ENCODE measurements around the gene IFIT2. TPM values are rescaled to one million over a fixed set of nuclear protein-coding genes. Genes with fewer than 3 reads are reported as not detected.
A peak's percentile ranks its signal among the peaks of the same experiment; 100 is the strongest.

Gene IFIT2
- total and polyA plus RNA-seq, 2 experiments from 2014 or later = 7.0 to 9.5 TPM

GRCh38 chr10:89345367-89346000, 43.6 kb downstream of the IFIT2 start:
- no peak for TF ChIP-seq EZH2phosphoT487 (IDR thresholded peaks at IDR 0.05; ENCODE audit: insufficient read depth, low read depth)
- no peak for TF ChIP-seq EZH2 (IDR thresholded peaks at IDR 0.05; ENCODE audit: insufficient read depth, poor library complexity, severe bottlenecking)
- in situ Hi-C loops (cut with MboI) = no loop called here
- no peaks in the 10 kb centered on the region for H3K79me2 ChIP-seq (ENCODE audit: insufficient read depth)
- H3K9me3 ChIP-seq (ENCODE audit: low read depth) = no peaks in the 10 kb centered on the region
- H3K27me3 ChIP-seq (replicated peaks; ENCODE audit: insufficient read depth) = no peaks in the 10 kb centered on the region
- H3K4me3 ChIP-seq = no peak overlapping the region
- H3F3A ChIP-seq (ENCODE audit: insufficient read depth) = peaks cover 21% of the 10 kb centered on the region
- no peak overlapping the region for H2AFZ ChIP-seq
- no peaks in the 10 kb centered on the region for H3K36me3 ChIP-seq (ENCODE audit: low read depth)
- H3K4me2 ChIP-seq (ENCODE audit: unreplicated experiment) = no peak overlapping the region
- no peak overlapping the region for H3K27ac ChIP-seq
- peaks cover 5% of the 10 kb centered on the region; the same call in 1 of the 2 replicates for H3K9me2 ChIP-seq (ENCODE audit: insufficient read depth)
- no peaks in the 10 kb centered on the region for H4K20me1 ChIP-seq (ENCODE audit: insufficient read depth)
- H3K9ac ChIP-seq = no peak overlapping the region
- no peak for DNase-seq
- WGBS, 2 experiments (ENCODE audit: low coverage in 1 of 2, low lambda C conversion rate in 2 of 2, missing lambda C conversion rate in 2 of 2) = 94 to 96% methylated on average over 4 of the region's 4 CpGs
- H3K4me1 ChIP-seq (ENCODE audit: insufficient read depth) = peaks cover 16% of the 10 kb centered on the region

- peak; percentile 57 for DNase-seq
- in situ Hi-C loops (cut with MboI) = no loop called here
- 98% methylated on average over 4 of the region's 4 CpGs for WGBS, 2 experiments (ENCODE audit: low coverage in 1 of 2, low lambda C conversion rate in 2 of 2, missing lambda C conversion rate in 2 of 2)
These were observed 44.8 kb downstream of the IFIT2 start for GRCh38 chr10:89346405-89347254.

GRCh38 chr10:89347701-89348457, 46.0 kb downstream of the IFIT2 start:
- WGBS, 2 experiments (ENCODE audit: low coverage in 1 of 2, low lambda C conversion rate in 2 of 2, missing lambda C conversion rate in 2 of 2) = 81 to 82% methylated on average over 7 of the region's 7 CpGs
- no peak overlapping the region for H3K9ac ChIP-seq
- peaks cover 5% of the 10 kb centered on the region; the same call in 1 of the 2 replicates for H3K9me2 ChIP-seq (ENCODE audit: insufficient read depth)
- no peaks in the 10 kb centered on the region for H3K9me3 ChIP-seq (ENCODE audit: low read depth)
- TF ChIP-seq EZH2phosphoT487 (IDR thresholded peaks at IDR 0.05; ENCODE audit: insufficient read depth, low read depth) = no peak
- H3K4me3 ChIP-seq = no peak overlapping the region
- H3K36me3 ChIP-seq (ENCODE audit: low read depth) = no peaks in the 10 kb centered on the region
- no peaks in the 10 kb centered on the region for H4K20me1 ChIP-seq (ENCODE audit: insufficient read depth)
- in situ Hi-C loops (cut with MboI) = no loop called here
- H3F3A ChIP-seq (ENCODE audit: insufficient read depth) = peaks cover 34% of the 10 kb centered on the region
- no peak overlapping the region for H3K27ac ChIP-seq
- H3K79me2 ChIP-seq (ENCODE audit: insufficient read depth) = no peaks in the 10 kb centered on the region
- peaks cover 33% of the 10 kb centered on the region for H3K4me1 ChIP-seq (ENCODE audit: insufficient read depth)
- H2AFZ ChIP-seq = no peak overlapping the region
- DNase-seq = no peak
- no peak overlapping the region for H3K4me2 ChIP-seq (ENCODE audit: unreplicated experiment)
- no peaks in the 10 kb centered on the region for H3K27me3 ChIP-seq (replicated peaks; ENCODE audit: insufficient read depth)

More at GRCh38 chr10:89346405-89347254, 44.8 kb downstream of the IFIT2 start:
- H3K79me2 ChIP-seq (ENCODE audit: insufficient read depth) = no peaks in the 10 kb centered on the region
- no peak overlapping the region for H3K4me2 ChIP-seq (ENCODE audit: unreplicated experiment)
- no peaks in the 10 kb centered on the region for H3K9me3 ChIP-seq (ENCODE audit: low read depth)
- H3K4me3 ChIP-seq = no peak overlapping the region
- H4K20me1 ChIP-seq (ENCODE audit: insufficient read depth) = no peaks in the 10 kb centered on the region
- no peak overlapping the region for H2AFZ ChIP-seq
- peaks cover 5% of the 10 kb centered on the region; the same call in 1 of the 2 replicates for H3K9me2 ChIP-seq (ENCODE audit: insufficient read depth)
- no peak overlapping the region for H3K9ac ChIP-seq
- H3F3A ChIP-seq (ENCODE audit: insufficient read depth) = peaks cover 33% of the 10 kb centered on the region
- TF ChIP-seq EZH2 (IDR thresholded peaks at IDR 0.05; ENCODE audit: insufficient read depth, poor library complexity, severe bottlenecking) = no peak
- TF ChIP-seq EZH2phosphoT487 (IDR thresholded peaks at IDR 0.05; ENCODE audit: insufficient read depth, low read depth) = no peak
- H3K27me3 ChIP-seq (replicated peaks; ENCODE audit: insufficient read depth) = no peaks in the 10 kb centered on the region
- H3K4me1 ChIP-seq (ENCODE audit: insufficient read depth) = peaks cover 28% of the 10 kb centered on the region
- H3K27ac ChIP-seq = no peak overlapping the region
- no peaks in the 10 kb centered on the region for H3K36me3 ChIP-seq (ENCODE audit: low read depth)

- Histone ChIP-seq H2AFZ (no peak overlapping the region), H3K9ac (no peak overlapping the region), H4K20me1 (ENCODE audit: insufficient read depth) (no peaks in the 10 kb centered on the region), H3K9me2 (ENCODE audit: insufficient read depth) (peaks cover 5% of the 10 kb centered on the region; the same call in 1 of the 2 replicates), H3K4me3 (no peak overlapping the region), H3K4me2 (ENCODE audit: unreplicated experiment) (no peak overlapping the region), H3K27me3 (replicated peaks; ENCODE audit: insufficient read depth) (no peaks in the 10 kb centered on the region), H3F3A (ENCODE audit: insufficient read depth) (peaks cover 39% of the 10 kb centered on the region), H3K79me2 (ENCODE audit: insufficient read depth) (no peaks in the 10 kb centered on the region), H3K9me3 (ENCODE audit: low read depth) (no peaks in the 10 kb centered on the region), H3K36me3 (ENCODE audit: low read depth) (no peaks in the 10 kb centered on the region), H3K27ac (no peak overlapping the region), H3K4me1 (ENCODE audit: insufficient read depth) (peaks cover 37% of the 10 kb centered on the region)
- 91 to 95% methylated on average over 5 of the region's 5 CpGs for WGBS, 2 experiments (ENCODE audit: low coverage in 1 of 2, low lambda C conversion rate in 2 of 2, missing lambda C conversion rate in 2 of 2)
- TF ChIP-seq EZH2phosphoT487 (IDR thresholded peaks at IDR 0.05; ENCODE audit: insufficient read depth, low read depth) (no peak), EZH2 (IDR thresholded peaks at IDR 0.05; ENCODE audit: insufficient read depth, poor library complexity, severe bottlenecking) (no peak)
- in situ Hi-C loops (cut with MboI) = no loop called here
- no peak for DNase-seq
These were observed 46.6 kb downstream of the IFIT2 start for GRCh38 chr10:89348481-89348880.
